ENCODE results near the gene ATP6V1C2.
"Not testable (repeated sequence)": the region's sequence is repeated elsewhere in the genome, so short reads cannot be mapped to it uniquely, and the experiment has no call there.

The ATP6V1C2 gene

GRCh38 chr2:10814571-10815331 lies 93.3 kb downstream of the ATP6V1C2 start:
- no peak for DNase-seq

GRCh38 chr2:10817413-10817812 lies 96.0 kb downstream of the ATP6V1C2 start:
- no peak for DNase-seq

- not testable (repeated sequence) for DNase-seq
Measured at GRCh38 chr2:10818305-10818704, 96.9 kb downstream of the ATP6V1C2 start.

GRCh38 chr2:10818984-10819383 lies 97.6 kb downstream of the ATP6V1C2 start:
- no peak for DNase-seq

- no peak for DNase-seq
Measured at GRCh38 chr2:10819714-10820314, 98.4 kb downstream of the ATP6V1C2 start.

- no peak for DNase-seq
Measured at GRCh38 chr2:10820562-10820961, 99.1 kb downstream of the ATP6V1C2 start.

GRCh38 chr2:10820978-10821695 lies 99.7 kb downstream of the ATP6V1C2 start:
- DNase-seq, result no peak

- no peak for DNase-seq
Measured at GRCh38 chr2:10824191-10824590, 102.8 kb downstream of the ATP6V1C2 start.

- no peak for DNase-seq
Measured at GRCh38 chr2:10826026-10826425, 104.6 kb downstream of the ATP6V1C2 start.

- DNase-seq, result no peak
Measured at GRCh38 chr2:10826625-10827024, 105.2 kb downstream of the ATP6V1C2 start.

- no peak for DNase-seq
Measured at GRCh38 chr2:10828346-10828745, 106.9 kb downstream of the ATP6V1C2 start.

GRCh38 chr2:10829299-10829698 lies 107.9 kb downstream of the ATP6V1C2 start:
- DNase-seq, result peak; percentile 50

GRCh38 chr2:10830203-10830602 lies 108.8 kb downstream of the ATP6V1C2 start:
- no peak for DNase-seq

GRCh38 chr2:10830641-10831399 lies 109.4 kb downstream of the ATP6V1C2 start:
- DNase-seq, result no peak

GRCh38 chr2:10831400-10831985 lies 110.1 kb downstream of the ATP6V1C2 start:
- no peak for DNase-seq

GRCh38 chr2:10832203-10832936 lies 110.9 kb downstream of the ATP6V1C2 start:
- peak; percentile 50 for DNase-seq

- DNase-seq, result no peak
Measured at GRCh38 chr2:10833021-10833420, 111.6 kb downstream of the ATP6V1C2 start.

- DNase-seq, result no peak
Measured at GRCh38 chr2:10834068-10834655, 112.7 kb downstream of the ATP6V1C2 start.
